IPS-18c (cell line): ENCODE results near the gene ALPI.

Source experiments
- H3K4me3 ChIP-seq: 2 replicates; pipeline ENCODE4 v1.7.0; 2013; ENCODE audit warnings: low read depth, mild to moderate bottlenecking, low read length, moderate library complexity; ENCODE audit not compliant: insufficient read depth
- H3K9me3 ChIP-seq: one replicate; pipeline ENCODE4 v1.6.1; 2013; ENCODE audit warnings: mild to moderate bottlenecking, low read length, moderate library complexity; ENCODE audit not compliant: control insufficient read depth, insufficient read depth

ALPI gene

GRCh38 chr2:232477751-232478510, 22.0 kb downstream of the ALPI start:
- no peak overlapping the region for H3K4me3 ChIP-seq

GRCh38 chr2:232478571-232479340, 22.8 kb downstream of the ALPI start:
- Histone ChIP-seq H3K9me3 (peaks cover 2% of the 10 kb centered on the region), H3K4me3 (no peak overlapping the region)

More at GRCh38 chr2:232477751-232478510, 22.0 kb downstream of the ALPI start:
- H3K9me3 ChIP-seq, result no peaks in the 10 kb centered on the region

DNA sequence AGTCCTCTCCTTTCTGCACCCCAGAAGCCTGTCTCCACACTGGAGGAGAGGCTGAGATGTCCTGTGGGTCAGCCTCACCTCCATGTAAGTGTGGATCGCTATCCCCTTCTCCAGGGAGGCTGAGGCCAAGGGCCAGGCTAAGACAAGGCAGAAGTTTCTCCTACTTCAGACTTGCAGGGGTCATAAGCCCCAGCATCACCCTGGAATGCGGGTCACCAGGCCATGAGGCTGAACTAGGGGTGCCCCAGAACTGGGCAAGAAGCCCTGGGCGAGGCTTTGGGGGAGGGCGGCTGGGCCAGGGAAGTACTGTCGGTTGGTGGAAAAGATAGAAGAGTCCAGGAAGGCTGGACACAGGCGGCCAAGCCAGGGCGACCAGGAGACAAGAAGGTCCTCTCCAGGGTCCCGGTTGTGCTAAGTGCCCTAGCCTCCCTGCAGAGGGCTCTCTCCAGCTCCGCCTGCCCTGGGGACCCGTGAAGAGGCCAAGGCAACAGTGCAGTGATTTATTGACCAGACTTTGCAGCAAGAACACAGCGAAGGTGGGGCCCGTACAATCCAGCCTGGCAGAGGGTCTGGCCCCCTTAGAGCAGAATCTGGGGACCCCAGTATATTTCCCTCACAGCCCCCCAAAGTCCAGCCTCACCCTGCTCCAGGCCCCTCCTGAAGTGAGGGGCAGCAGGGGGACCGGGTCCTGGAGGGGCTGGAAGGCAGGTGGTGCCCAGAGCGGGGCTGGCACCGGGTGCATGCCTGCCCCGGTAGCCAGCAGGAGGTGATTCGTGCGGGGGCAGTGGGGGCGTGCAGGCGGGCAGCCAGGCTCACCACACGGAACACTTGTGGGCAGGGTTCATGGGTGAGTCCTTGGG, 23.6 kb downstream of the ALPI start:
- peaks cover 2% of the 10 kb centered on the region for H3K9me3 ChIP-seq

DNA sequence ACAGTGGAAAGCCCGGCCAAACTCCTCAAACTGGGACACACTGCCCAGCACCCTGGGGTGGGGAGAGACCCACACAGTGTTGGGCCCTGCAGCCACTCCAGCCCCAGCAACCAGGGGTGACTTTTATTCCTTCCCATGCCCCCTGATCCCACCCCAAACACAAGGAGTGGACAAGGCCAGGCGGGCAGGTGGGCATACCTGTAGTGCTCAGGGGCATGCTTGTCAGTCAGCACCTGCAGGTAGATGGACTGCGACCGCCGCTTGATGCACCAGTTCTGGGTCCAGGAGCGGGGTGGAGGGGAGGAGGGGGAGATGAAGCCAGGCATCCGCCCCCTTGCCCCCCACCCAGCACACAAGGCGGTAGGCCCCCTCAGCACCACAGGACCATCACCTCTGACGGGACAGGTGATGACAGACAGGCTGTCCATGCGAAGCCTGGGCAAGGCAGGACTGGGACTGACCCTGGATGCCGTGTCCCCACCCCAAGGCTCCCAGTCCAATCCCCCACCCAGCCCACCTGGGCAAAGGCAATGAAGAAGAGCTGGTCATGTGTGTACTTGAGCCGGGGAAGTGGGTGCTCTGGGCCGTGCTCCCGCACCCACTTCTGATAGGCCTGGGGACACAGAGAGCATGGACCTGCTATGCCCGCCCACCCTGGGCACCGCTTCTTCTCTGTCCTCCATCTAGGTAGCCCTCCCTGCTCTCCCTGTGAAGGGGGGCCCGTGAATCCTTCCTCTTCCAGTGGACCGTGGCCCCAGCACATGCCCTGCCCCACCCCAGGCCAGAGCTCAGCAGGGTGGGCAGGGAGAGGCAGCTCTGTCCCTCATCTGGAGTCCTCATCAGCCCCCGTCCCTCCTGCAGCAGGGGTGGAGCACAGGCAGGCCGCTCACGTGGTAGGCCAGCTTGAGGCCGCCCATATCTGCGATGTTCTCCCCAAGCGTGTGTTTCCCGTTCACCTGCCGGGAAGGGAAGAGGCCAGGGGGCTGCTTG, 24.5 kb downstream of the ALPI start:
- Histone ChIP-seq H3K9me3 (peaks cover 2% of the 10 kb centered on the region), H3K4me3 (no peak overlapping the region)

More for the DNA sequence above, 23.6 kb downstream of the ALPI start:
- H3K4me3 ChIP-seq, result no peak overlapping the region

- H3K9me3 ChIP-seq, result peaks cover 2% of the 10 kb centered on the region
Observed at GRCh38 chr2:232481322-232482140, 25.6 kb downstream of the ALPI start.

GRCh38 chr2:232482301-232483238, 26.6 kb downstream of the ALPI start:
- no peak overlapping the region for H3K4me3 ChIP-seq
- H3K9me3 ChIP-seq, result peaks cover 2% of the 10 kb centered on the region

More at GRCh38 chr2:232481322-232482140, 25.6 kb downstream of the ALPI start:
- H3K4me3 ChIP-seq, result no peak overlapping the region

DNA sequence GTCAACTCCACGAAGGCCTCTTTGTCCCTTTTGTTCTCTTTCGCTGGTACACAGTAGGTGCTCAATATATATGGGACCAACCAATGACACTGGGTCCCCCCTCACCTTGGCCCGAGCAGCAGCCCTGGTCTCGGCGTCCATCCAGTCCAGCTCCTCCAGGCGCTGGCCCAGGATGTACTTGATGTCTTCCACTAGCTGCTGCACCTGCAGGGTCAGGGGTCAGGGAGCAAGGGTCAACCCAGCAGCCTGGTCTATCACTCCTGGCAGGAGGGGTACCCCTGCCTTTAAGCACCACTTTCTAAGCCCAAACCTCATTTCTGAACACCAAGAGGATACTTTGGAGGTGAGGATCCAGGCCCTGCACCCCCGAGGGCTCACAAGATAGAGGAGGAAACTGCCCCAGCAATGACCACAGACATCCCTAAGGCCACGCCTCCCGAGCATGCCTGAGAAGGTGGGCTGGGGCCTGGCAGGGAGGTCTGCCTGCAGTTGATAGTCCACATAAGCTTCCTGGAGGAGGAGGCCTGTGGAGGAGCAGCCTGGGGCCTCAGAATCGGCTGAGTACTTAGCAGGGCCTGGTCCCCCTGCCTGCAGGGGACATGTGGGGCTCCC, 27.5 kb downstream of the ALPI start:
- H3K4me3 ChIP-seq, result no peak overlapping the region

GRCh38 chr2:232483923-232484627, 28.1 kb downstream of the ALPI start:
- H3K9me3 ChIP-seq, result peaks cover 2% of the 10 kb centered on the region
- H3K4me3 ChIP-seq, result no peak overlapping the region

More for the DNA sequence above, 27.5 kb downstream of the ALPI start:
- H3K9me3 ChIP-seq, result peaks cover 2% of the 10 kb centered on the region

GRCh38 chr2:232484628-232485347, 28.8 kb downstream of the ALPI start:
- Histone ChIP-seq H3K4me3 (no peak overlapping the region), H3K9me3 (peaks cover 2% of the 10 kb centered on the region)

DNA sequence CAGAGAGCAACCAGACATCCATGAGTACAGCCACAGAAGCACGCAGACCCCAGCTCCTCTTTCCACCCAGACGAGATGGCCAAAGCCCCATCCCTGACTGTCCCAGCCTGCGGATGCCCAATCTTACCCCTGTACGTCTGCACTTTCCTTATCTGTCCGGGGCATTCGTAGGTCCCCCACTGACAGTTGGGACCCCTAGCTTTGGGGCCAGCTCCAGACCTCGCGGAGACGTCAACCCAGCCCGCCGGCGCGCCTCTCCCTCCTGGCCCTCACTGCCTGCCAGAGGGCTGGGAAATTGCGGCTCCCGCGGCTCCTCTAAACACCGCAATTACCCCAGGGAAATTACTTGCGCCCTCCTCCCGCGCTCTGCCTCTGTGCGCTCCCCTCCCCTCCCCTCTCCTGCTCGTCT, 29.4 kb downstream of the ALPI start:
- Histone ChIP-seq H3K9me3 (peaks cover 2% of the 10 kb centered on the region), H3K4me3 (peak overlapping the region; percentile 40; the same call in 1 of the 2 replicates)

DNA sequence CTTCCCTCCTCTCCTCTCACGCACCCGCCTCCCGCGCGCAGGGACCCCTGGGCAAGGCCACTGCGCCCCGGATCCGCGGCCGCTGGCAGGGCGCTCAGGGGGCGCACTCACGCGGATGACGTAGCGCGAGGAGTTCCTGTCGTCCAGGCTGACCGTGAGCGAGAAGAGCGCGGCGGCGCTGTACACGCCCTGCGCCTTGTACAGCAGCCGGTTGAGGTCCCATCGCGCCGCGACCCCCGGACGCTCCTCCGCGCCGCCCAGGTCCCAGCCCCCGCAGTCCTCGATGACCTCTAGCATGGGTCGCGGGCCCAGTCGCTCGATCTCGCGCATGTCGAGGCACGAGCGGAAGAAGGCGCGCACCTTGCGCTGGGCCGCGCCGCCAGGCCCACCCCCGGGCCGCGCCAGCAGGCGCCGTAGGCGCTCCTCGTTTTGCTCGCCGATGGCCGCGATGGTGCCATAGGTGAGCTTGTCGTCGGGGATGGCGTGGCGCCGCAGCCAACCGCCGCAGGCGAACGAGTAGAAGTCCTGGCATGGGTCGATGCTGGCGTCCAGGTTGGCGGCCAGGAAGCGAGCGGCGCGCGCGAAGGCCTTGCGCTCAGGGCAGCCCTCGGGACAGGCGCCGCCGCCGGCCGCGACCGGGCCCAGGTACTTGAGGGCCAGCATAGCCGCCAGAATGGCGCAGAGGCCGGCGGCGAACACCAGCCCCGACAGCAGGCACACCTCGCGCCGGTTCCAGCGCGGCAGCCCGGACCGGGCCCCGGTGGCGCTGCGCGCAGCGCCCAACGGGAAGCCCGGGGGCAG, 30.0 kb downstream of the ALPI start:
- peak overlapping the region; percentile 40 for H3K4me3 ChIP-seq
- H3K9me3 ChIP-seq, result peaks cover 2% of the 10 kb centered on the region

- Histone ChIP-seq H3K9me3 (peaks cover 2% of the 10 kb centered on the region), H3K4me3 (peak overlapping the region; percentile 44; the same call in 1 of the 2 replicates)
Observed at GRCh38 chr2:232486558-232487384, 30.8 kb downstream of the ALPI start.
